Liver (tissue), 9 donors: ENCODE results near the gene TTC28. TPM values are rescaled to one million over a fixed set of nuclear protein-coding genes. Genes with fewer than 3 reads are reported as not detected.

Source experiments
- DNase-seq: peaks from one replicate; pipeline ENCODE4 v3.0.0-alpha.2; 2017; ENCODE audit warnings: low spot score
- H3K27ac ChIP-seq, 2 donors: one replicate each; pipeline ENCODE4 v1.7.0; 2013; ENCODE audit warnings: inconsistent platforms in 2 of 2, low read length in 2 of 2, control low read depth in 1 of 2, low read depth in 1 of 2, mild to moderate bottlenecking in 1 of 2
- H3K27me3 ChIP-seq, 4 donors: one replicate each; pipeline versions ENCODE4 v1.6.1 to v1.7.0; 2013; ENCODE audit warnings: low read length in 3 of 4, inconsistent platforms in 1 of 4, mild to moderate bottlenecking in 1 of 4, moderate library complexity in 1 of 4; ENCODE audit not compliant: control insufficient read depth in 4 of 4, insufficient read depth in 4 of 4
- H3K36me3 ChIP-seq, 4 donors: one replicate each; pipeline versions ENCODE4 v1.6.1 to v1.7.0; 2013; ENCODE audit warnings: low read length in 3 of 4, mild to moderate bottlenecking in 3 of 4, low read depth in 1 of 4, moderate library complexity in 1 of 4; ENCODE audit not compliant: control insufficient read depth in 4 of 4, insufficient read depth in 3 of 4
- H3K4me1 ChIP-seq, 4 donors: one replicate each; pipeline versions ENCODE4 v1.6.1 to v1.7.0; 2013; ENCODE audit warnings: low read length in 3 of 4, mild to moderate bottlenecking in 3 of 4, moderate library complexity in 1 of 4; ENCODE audit not compliant: control insufficient read depth in 4 of 4, insufficient read depth in 4 of 4
- H3K4me3 ChIP-seq, 3 donors: one replicate each; pipeline versions ENCODE4 v1.6.1 to v1.7.0; 2013; ENCODE audit warnings: low read length in 3 of 3, control low read depth in 1 of 3, low read depth in 1 of 3, mild to moderate bottlenecking in 1 of 3
- H3K9ac ChIP-seq, 2 donors: one replicate each; pipeline ENCODE4 v1.7.0; 2013; ENCODE audit warnings: low read length in 2 of 2, mild to moderate bottlenecking in 2 of 2, moderate library complexity in 2 of 2, control low read depth in 1 of 2, low read depth in 1 of 2
- H3K9me3 ChIP-seq, 4 donors: one replicate each; pipeline versions ENCODE4 v1.6.1 to v1.7.0; 2013; ENCODE audit warnings: low read length in 3 of 4; ENCODE audit not compliant: control insufficient read depth in 4 of 4
- EGR1 ChIP-seq, 2 donors: IDR thresholded peaks; 2 replicates each; pipeline ENCODE4 v1.6.1; 2016 to 2018; ENCODE audit warnings: antibody characterized with exemption in 2 of 2, low read depth in 2 of 2
- FOXA1 ChIP-seq: IDR thresholded peaks from 2 replicates; pipeline ENCODE4 v1.6.1; 2016; ENCODE audit warnings: antibody characterized with exemption
- FOXA2 ChIP-seq: IDR thresholded peaks from 2 replicates; pipeline ENCODE4 v1.6.1; 2016; ENCODE audit warnings: antibody characterized with exemption
- GABPA ChIP-seq, 2 donors: IDR thresholded peaks in 1 of 2; conservative IDR thresholded peaks in 1 of 2; 2 replicates each; pipeline ENCODE4 v1.6.1; 2016; ENCODE audit warnings: antibody characterized with exemption in 2 of 2, mild to moderate bottlenecking in 1 of 2, moderate library complexity in 1 of 2
- HNF4G ChIP-seq: IDR thresholded peaks from 2 replicates; pipeline ENCODE4 v1.6.1; 2016; ENCODE audit warnings: antibody characterized with exemption
- JUND ChIP-seq, 2 donors: IDR thresholded peaks; 2 replicates each; pipeline ENCODE4 v1.6.1; 2016; ENCODE audit warnings: antibody characterized with exemption in 2 of 2
- NR2F2 ChIP-seq: IDR thresholded peaks from 2 replicates; pipeline ENCODE4 v1.6.1; 2016; ENCODE audit warnings: antibody characterized with exemption
- RAD21 ChIP-seq, 2 donors: IDR thresholded peaks; 2 replicates each; pipeline ENCODE4 v1.6.1; 2016; ENCODE audit warnings: antibody characterized with exemption in 2 of 2, mild to moderate bottlenecking in 2 of 2
- RXRA ChIP-seq, 2 donors: IDR thresholded peaks; 2 replicates each; pipeline ENCODE4 v1.6.1; 2017 to 2018; ENCODE audit warnings: antibody characterized with exemption in 2 of 2, mild to moderate bottlenecking in 1 of 2
- SP1 ChIP-seq: IDR thresholded peaks from 2 replicates; pipeline ENCODE4 v1.6.1; 2018; ENCODE audit warnings: antibody characterized with exemption, mild to moderate bottlenecking
- TAF1 ChIP-seq: conservative IDR thresholded peaks from 2 replicates; pipeline ENCODE4 v1.6.1; 2016; ENCODE audit warnings: antibody characterized with exemption, mild to moderate bottlenecking
- YY1 ChIP-seq: IDR thresholded peaks from 2 replicates; pipeline ENCODE4 v1.6.1; 2016; ENCODE audit warnings: antibody characterized with exemption, mild to moderate bottlenecking
- WGBS: extraction: QIAGEN DNeasy Blood & Tissue Kit; methylation state at CpG from one replicate; pipeline ENCODE4 v1.1.7; 2013; 5-methylcytosine and 5-hydroxymethylcytosine counted together
- polyA plus RNA-seq, 2 donors: library from polyadenylated mRNA; stranded (reverse) in 1 of 2; unstranded in 1 of 2; fragments of 200-250 nt in 1 of 2; fragments of >200 nt in 1 of 2; fragmentation: Nextera tagmentation in 1 of 2; extraction: Ambion mirVana in 1 of 2; gene quantifications; one replicate each; pipeline versions ENCODE4 v1.2.1 to v1.2.3, GENCODE V29; 2013 to 2015
- total RNA-seq, 2 donors: library from RNA; depleted of rRNA; stranded (reverse); fragments of >200 nt; gene quantifications; one replicate each; pipeline ENCODE4 v1.2.3, GENCODE V29; 2014
- TF ChIP-seq, protein P1 (sequence below): IDR thresholded peaks from 2 replicates; pipeline ENCODE4 v1.6.1; 2016; ENCODE audit warnings: antibody characterized with exemption, mild to moderate bottlenecking
- TF ChIP-seq, protein P2 (sequence below): IDR thresholded peaks from 2 replicates; pipeline ENCODE4 v1.6.1; 2016; ENCODE audit warnings: antibody characterized with exemption
- TF ChIP-seq, protein P3 (sequence below): fragments of 150-350 bp; IDR thresholded peaks from 2 replicates; pipeline ENCODE4 v1.5.1; 2017; ENCODE audit warnings: improper control_type of control experiment, low read depth, low read length; ENCODE audit not compliant: missing input control
- TF ChIP-seq, protein P4 (sequence below): IDR thresholded peaks from 2 replicates; pipeline ENCODE4 v1.6.1; 2016; ENCODE audit warnings: antibody characterized with exemption
- donor health status: healthy.
- donor health status: healthy.
- donor health status: healthy.
- donor health status: healthy.
- donor health status: healthy.

TTC28 gene
- total and polyA plus RNA-seq, 4 donors, result 4.2 to 19.4 (median 5.9) TPM

DNA sequence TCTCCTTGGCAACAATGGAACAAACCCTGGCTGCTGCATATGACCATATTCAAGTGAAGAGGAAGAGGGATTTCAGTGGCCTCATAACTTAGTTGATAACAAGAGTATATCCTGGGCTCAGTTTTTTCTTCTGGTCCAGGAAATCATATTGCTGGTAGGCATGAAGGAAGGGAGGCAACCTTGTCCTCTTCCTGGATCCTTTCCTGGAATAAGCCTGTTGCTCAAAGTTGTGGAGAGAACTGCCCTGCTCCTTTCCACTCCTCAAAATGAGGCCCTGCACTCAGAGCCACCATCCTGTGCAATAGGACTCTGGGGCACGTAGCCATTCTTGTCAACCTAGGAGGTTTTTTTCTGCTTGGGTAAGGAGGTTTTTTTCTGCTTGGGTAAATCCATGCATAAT is 631.9 kb downstream of the TTC28 start (continued):
- TF ChIP-seq, protein P1, sequence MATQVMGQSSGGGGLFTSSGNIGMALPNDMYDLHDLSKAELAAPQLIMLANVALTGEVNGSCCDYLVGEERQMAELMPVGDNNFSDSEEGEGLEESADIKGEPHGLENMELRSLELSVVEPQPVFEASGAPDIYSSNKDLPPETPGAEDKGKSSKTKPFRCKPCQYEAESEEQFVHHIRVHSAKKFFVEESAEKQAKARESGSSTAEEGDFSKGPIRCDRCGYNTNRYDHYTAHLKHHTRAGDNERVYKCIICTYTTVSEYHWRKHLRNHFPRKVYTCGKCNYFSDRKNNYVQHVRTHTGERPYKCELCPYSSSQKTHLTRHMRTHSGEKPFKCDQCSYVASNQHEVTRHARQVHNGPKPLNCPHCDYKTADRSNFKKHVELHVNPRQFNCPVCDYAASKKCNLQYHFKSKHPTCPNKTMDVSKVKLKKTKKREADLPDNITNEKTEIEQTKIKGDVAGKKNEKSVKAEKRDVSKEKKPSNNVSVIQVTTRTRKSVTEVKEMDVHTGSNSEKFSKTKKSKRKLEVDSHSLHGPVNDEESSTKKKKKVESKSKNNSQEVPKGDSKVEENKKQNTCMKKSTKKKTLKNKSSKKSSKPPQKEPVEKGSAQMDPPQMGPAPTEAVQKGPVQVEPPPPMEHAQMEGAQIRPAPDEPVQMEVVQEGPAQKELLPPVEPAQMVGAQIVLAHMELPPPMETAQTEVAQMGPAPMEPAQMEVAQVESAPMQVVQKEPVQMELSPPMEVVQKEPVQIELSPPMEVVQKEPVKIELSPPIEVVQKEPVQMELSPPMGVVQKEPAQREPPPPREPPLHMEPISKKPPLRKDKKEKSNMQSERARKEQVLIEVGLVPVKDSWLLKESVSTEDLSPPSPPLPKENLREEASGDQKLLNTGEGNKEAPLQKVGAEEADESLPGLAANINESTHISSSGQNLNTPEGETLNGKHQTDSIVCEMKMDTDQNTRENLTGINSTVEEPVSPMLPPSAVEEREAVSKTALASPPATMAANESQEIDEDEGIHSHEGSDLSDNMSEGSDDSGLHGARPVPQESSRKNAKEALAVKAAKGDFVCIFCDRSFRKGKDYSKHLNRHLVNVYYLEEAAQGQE, result no peak
- TF ChIP-seq EGR1 (IDR thresholded peaks at IDR 0.05; ENCODE audit: low read depth in 2 of 2) (no peak), HNF4G (no peak)
- TF ChIP-seq, protein P2, sequence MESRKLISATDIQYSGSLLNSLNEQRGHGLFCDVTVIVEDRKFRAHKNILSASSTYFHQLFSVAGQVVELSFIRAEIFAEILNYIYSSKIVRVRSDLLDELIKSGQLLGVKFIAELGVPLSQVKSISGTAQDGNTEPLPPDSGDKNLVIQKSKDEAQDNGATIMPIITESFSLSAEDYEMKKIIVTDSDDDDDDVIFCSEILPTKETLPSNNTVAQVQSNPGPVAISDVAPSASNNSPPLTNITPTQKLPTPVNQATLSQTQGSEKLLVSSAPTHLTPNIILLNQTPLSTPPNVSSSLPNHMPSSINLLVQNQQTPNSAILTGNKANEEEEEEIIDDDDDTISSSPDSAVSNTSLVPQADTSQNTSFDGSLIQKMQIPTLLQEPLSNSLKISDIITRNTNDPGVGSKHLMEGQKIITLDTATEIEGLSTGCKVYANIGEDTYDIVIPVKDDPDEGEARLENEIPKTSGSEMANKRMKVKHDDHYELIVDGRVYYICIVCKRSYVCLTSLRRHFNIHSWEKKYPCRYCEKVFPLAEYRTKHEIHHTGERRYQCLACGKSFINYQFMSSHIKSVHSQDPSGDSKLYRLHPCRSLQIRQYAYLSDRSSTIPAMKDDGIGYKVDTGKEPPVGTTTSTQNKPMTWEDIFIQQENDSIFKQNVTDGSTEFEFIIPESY, result no peak

DNA sequence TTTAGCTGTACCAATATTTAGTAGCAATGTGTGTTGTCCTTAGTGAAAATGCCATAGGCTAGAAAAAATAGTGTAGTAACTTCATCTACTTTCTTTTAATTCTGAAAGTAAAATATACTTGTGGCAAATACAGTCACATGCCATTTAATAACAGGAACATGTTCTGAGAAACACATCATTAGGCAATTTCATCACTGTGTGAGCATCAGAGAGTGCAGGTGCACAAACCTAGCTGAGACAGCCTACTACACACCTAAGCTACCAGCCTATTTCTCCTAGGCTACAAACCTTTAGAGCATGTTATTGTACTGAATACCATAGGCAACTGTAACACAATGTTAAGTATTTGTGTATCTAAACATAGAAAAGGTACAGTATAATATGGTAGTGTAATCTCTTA is 633.5 kb downstream of the TTC28 start:
- DNase-seq, result no peak
- Histone ChIP-seq H3K27ac (no peak overlapping the region), H3K9ac (no peak overlapping the region), H3K4me3 (no peak overlapping the region), H3K27me3 (no peaks in the 10 kb centered on the region), H3K4me1 (no peaks in the 10 kb centered on the region), H3K36me3 (peaks cover 0 to 2% (median 0%) of the 10 kb centered on the region in 4 donors), H3K9me3 (no peaks in the 10 kb centered on the region)
- TF ChIP-seq NR2F2 (no peak), JUND (IDR thresholded peaks at IDR 0.05) (no peak)
- TF ChIP-seq, protein P3, sequence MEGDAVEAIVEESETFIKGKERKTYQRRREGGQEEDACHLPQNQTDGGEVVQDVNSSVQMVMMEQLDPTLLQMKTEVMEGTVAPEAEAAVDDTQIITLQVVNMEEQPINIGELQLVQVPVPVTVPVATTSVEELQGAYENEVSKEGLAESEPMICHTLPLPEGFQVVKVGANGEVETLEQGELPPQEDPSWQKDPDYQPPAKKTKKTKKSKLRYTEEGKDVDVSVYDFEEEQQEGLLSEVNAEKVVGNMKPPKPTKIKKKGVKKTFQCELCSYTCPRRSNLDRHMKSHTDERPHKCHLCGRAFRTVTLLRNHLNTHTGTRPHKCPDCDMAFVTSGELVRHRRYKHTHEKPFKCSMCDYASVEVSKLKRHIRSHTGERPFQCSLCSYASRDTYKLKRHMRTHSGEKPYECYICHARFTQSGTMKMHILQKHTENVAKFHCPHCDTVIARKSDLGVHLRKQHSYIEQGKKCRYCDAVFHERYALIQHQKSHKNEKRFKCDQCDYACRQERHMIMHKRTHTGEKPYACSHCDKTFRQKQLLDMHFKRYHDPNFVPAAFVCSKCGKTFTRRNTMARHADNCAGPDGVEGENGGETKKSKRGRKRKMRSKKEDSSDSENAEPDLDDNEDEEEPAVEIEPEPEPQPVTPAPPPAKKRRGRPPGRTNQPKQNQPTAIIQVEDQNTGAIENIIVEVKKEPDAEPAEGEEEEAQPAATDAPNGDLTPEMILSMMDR, result no peak
- TF ChIP-seq, protein P4, sequence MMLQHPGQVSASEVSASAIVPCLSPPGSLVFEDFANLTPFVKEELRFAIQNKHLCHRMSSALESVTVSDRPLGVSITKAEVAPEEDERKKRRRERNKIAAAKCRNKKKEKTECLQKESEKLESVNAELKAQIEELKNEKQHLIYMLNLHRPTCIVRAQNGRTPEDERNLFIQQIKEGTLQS, result no peak

DNA sequence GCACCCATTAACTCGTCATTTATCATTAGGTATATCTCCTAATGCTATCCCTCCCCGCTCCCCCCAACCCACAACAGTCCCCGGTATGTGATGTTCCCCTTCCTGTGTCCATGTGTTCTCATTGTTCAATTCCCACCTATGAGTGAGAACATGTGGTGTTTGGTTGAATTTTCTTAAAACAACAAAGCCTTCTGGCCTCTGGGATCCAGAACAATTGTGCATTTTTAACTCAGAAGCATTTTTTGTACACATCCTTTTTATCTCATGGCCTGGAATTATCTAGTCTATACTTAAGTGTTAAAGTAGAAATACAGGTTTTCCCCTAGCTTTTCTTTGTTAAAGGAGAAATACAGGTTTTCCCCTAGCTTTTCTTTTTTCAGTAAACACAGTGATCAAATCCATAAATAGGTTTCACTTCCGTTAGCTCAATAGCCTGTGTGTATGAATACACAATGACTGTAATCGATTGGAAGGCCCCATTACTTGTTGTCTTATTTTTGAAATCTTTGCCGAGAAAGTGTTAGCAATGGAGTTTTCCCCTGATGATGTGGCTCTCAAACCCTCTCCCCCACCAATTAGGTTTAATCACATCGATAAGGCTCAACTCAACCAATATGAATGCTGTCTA is 635.0 kb downstream of the TTC28 start:
- Histone ChIP-seq H3K9me3 (no peaks in the 10 kb centered on the region), H3K9ac (no peak overlapping the region), H3K27me3 (no peaks in the 10 kb centered on the region), H3K4me1 (no peaks in the 10 kb centered on the region), H3K4me3 (no peak overlapping the region), H3K36me3 (peaks cover 0 to 2% (median 0%) of the 10 kb centered on the region in 4 donors), H3K27ac (no peak overlapping the region)
- 92% methylated on average over 7 of the region's 7 CpGs for WGBS
- no peak for DNase-seq
- TF ChIP-seq RAD21 (IDR thresholded peaks at IDR 0.05) (no peak), YY1 (no peak), TAF1 (no peak), SP1 (no peak), NR2F2 (no peak), FOXA1 (no peak), GABPA (IDR thresholded peaks at IDR 0.05 in 1 of 2, conservative IDR thresholded peaks at IDR 0.05 in 1 of 2) (no peak), RXRA (IDR thresholded peaks at IDR 0.05) (no peak), FOXA2 (no peak)
- TF ChIP-seq, protein P2, result no peak
- TF ChIP-seq, protein P1, result no peak
- TF ChIP-seq, protein P4, result no peak
